H9 (cell line): ENCODE results near the gene ABCD4. TPM values are rescaled to one million over a fixed set of nuclear protein-coding genes. Genes with fewer than 3 reads are reported as not detected.

Source experiments
- DNase-seq: peaks from one replicate; pipeline ENCODE4 v3.0.0-alpha.2; 2017
- H2AFZ ChIP-seq: one replicate; pipeline ENCODE4 v1.6.1; 2013; ENCODE audit warnings: mild to moderate bottlenecking, low read length, control low read depth, moderate library complexity
- H2AK5ac ChIP-seq: 2 replicates; pipeline ENCODE4 v1.6.1; 2013; ENCODE audit warnings: low read length, control low read depth, mixed read lengths; ENCODE audit not compliant: insufficient read length
- H2BK120ac ChIP-seq: one replicate; pipeline ENCODE4 v1.6.1; 2013; ENCODE audit warnings: low read depth, mild to moderate bottlenecking, low read length, control low read depth, inconsistent platforms; ENCODE audit not compliant: poor library complexity, severe bottlenecking
- H2BK12ac ChIP-seq: 2 replicates; pipeline ENCODE4 v1.6.1; 2013; ENCODE audit warnings: low read length, control low read depth, mixed read lengths, low read depth; ENCODE audit not compliant: insufficient read length
- H2BK15ac ChIP-seq: 2 replicates; pipeline ENCODE4 v1.6.1; 2013; ENCODE audit warnings: low read depth, low read length, control low read depth
- H2BK20ac ChIP-seq: one replicate; pipeline ENCODE4 v1.6.1; 2013; ENCODE audit warnings: low read depth, mild to moderate bottlenecking, low read length, control low read depth, inconsistent platforms; ENCODE audit not compliant: poor library complexity, severe bottlenecking
- H2BK5ac ChIP-seq: 2 replicates; pipeline ENCODE4 v1.6.1; 2013; ENCODE audit warnings: low read length, control low read depth, mixed read lengths; ENCODE audit not compliant: insufficient read length
- H3K14ac ChIP-seq: 2 replicates; pipeline ENCODE4 v1.6.1; 2013; ENCODE audit warnings: low read length, control low read depth; ENCODE audit not compliant: insufficient read depth
- H3K18ac ChIP-seq: 2 replicates; pipeline ENCODE4 v1.6.1; 2013; ENCODE audit warnings: low read depth, mild to moderate bottlenecking, mixed read lengths, low read length, control low read depth; ENCODE audit not compliant: insufficient read length
- H3K23ac ChIP-seq: 2 replicates; pipeline ENCODE4 v1.6.1; 2013; ENCODE audit warnings: low read length, control low read depth, mixed read lengths, low read depth; ENCODE audit not compliant: insufficient read length
- H3K23me2 ChIP-seq: 2 replicates; pipeline ENCODE4 v1.6.1; 2013; ENCODE audit warnings: low read depth, mild to moderate bottlenecking, mixed read lengths, low read length, control low read depth; ENCODE audit not compliant: insufficient read length, poor library complexity, severe bottlenecking
- H3K27ac ChIP-seq: 2 replicates; pipeline ENCODE4 v1.5.1; 2013; ENCODE audit warnings: low read length, control low read depth, mixed read lengths, low read depth; ENCODE audit not compliant: insufficient read length
- H3K27me3 ChIP-seq: 2 replicates; pipeline ENCODE4 v1.6.1; 2013; ENCODE audit warnings: low read length, control low read depth, inconsistent platforms; ENCODE audit not compliant: insufficient read depth
- H3K4ac ChIP-seq: 2 replicates; pipeline ENCODE4 v1.6.1; 2013; ENCODE audit warnings: low read depth, mild to moderate bottlenecking, control low read depth, inconsistent platforms, low read length, moderate library complexity
- H3K4me1 ChIP-seq: 2 replicates; pipeline ENCODE4 v1.6.1; 2013; ENCODE audit warnings: low read length, control low read depth, inconsistent platforms; ENCODE audit not compliant: insufficient read depth
- H3K4me2 ChIP-seq: 2 replicates; pipeline ENCODE4 v1.6.1; 2013; ENCODE audit warnings: low read length, control low read depth, mixed read lengths; ENCODE audit not compliant: insufficient read length, insufficient read depth
- H3K56ac ChIP-seq: 2 replicates; pipeline ENCODE4 v1.6.1; 2013; ENCODE audit warnings: low read depth, mild to moderate bottlenecking, mixed read lengths, low read length, control low read depth; ENCODE audit not compliant: insufficient read length
- H3K79me1 ChIP-seq: 2 replicates; pipeline ENCODE4 v1.6.1; 2013; ENCODE audit warnings: low read depth, mild to moderate bottlenecking, moderate library complexity, low read length, control low read depth, inconsistent platforms; ENCODE audit not compliant: insufficient read depth, poor library complexity, severe bottlenecking
- H3K79me2 ChIP-seq: 2 replicates; pipeline ENCODE4 v1.6.1; 2013; ENCODE audit warnings: low read length, control low read depth, inconsistent platforms; ENCODE audit not compliant: insufficient read depth
- H3K9ac ChIP-seq: 2 replicates; pipeline ENCODE4 v1.6.1; 2013; ENCODE audit warnings: low read length, control low read depth, mixed read lengths; ENCODE audit not compliant: insufficient read length; ENCODE audit errors: extremely low read depth
- H3K9me3 ChIP-seq: one replicate; pipeline ENCODE4 v1.6.1; 2013; ENCODE audit warnings: low read depth, low read length, inconsistent platforms; ENCODE audit not compliant: control insufficient read depth
- H3T11ph ChIP-seq: one replicate; pipeline ENCODE4 v1.6.1; 2013; ENCODE audit warnings: mild to moderate bottlenecking, low read length, control low read depth, inconsistent platforms
- H4K20me1 ChIP-seq: one replicate; pipeline ENCODE4 v1.6.1; 2013; ENCODE audit not compliant: control insufficient read depth, insufficient read length, insufficient read depth
- H4K5ac ChIP-seq: 2 replicates; pipeline ENCODE4 v1.6.1; 2013; ENCODE audit warnings: low read depth, mild to moderate bottlenecking, mixed read lengths, low read length, control low read depth; ENCODE audit not compliant: insufficient read length
- H4K8ac ChIP-seq: replicated peaks from 2 replicates; pipeline ENCODE4 v1.6.1; 2013; ENCODE audit warnings: low read length, control low read depth, mixed read lengths, low read depth; ENCODE audit not compliant: insufficient read length
- H4K91ac ChIP-seq: 2 replicates; pipeline ENCODE4 v1.6.1; 2013; ENCODE audit warnings: low read depth, mild to moderate bottlenecking, moderate library complexity, mixed read lengths, low read length, control low read depth; ENCODE audit not compliant: insufficient read length
- H3K27ac Mint-ChIP-seq, 3 experiments: 2 replicates in 2 of 3; 3 replicates in 1 of 3; pipeline ENCODE4 v1.8.0; 2020 to 2021; ENCODE audit warnings: mixed read lengths in 3 of 3, mild to moderate bottlenecking in 1 of 3, moderate library complexity in 1 of 3
- H3K27me3 Mint-ChIP-seq: 2 replicates; pipeline ENCODE4 v1.8.0; 2021; ENCODE audit warnings: low read depth, mild to moderate bottlenecking, moderate library complexity, mixed read lengths
- H3K36me3 Mint-ChIP-seq, 3 experiments: 2 replicates in 2 of 3; 3 replicates in 1 of 3; pipeline ENCODE4 v1.8.0; 2020 to 2021; ENCODE audit warnings: low read depth in 3 of 3, mixed read lengths in 3 of 3; ENCODE audit not compliant: insufficient read depth in 1 of 3
- H3K4me1 Mint-ChIP-seq, 2 experiments: 2 replicates each; pipeline ENCODE4 v1.8.0; 2020; ENCODE audit warnings: mixed read lengths in 2 of 2
- H3K4me3 Mint-ChIP-seq, 2 experiments: 2 replicates in 1 of 2; 3 replicates in 1 of 2; pipeline ENCODE4 v1.8.0; 2020 to 2021; ENCODE audit warnings: mild to moderate bottlenecking in 2 of 2, mixed read lengths in 2 of 2, moderate library complexity in 1 of 2
- H3K9me3 Mint-ChIP-seq, 2 experiments: 2 replicates in 1 of 2; 3 replicates in 1 of 2; pipeline ENCODE4 v1.8.0; 2020; ENCODE audit warnings: mild to moderate bottlenecking in 2 of 2, mixed read lengths in 2 of 2, moderate library complexity in 1 of 2
- CTCF ChIP-seq: fragments of 200-600 bp; sonication (generic); conservative IDR thresholded peaks from 3 replicates; pipeline ENCODE4 v1.8.0; 2021; ENCODE audit warnings: antibody characterized with exemption, mild to moderate bottlenecking
- WGBS: extraction: QIAGEN DNeasy Blood & Tissue Kit; methylation state at CpG from one replicate; pipeline ENCODE4 v1.1.7; 2013; ENCODE audit warnings: missing lambda C conversion rate, low lambda C conversion rate, mixed read lengths; ENCODE audit not compliant: insufficient read length; ENCODE audit errors: extremely low coverage; 5-methylcytosine and 5-hydroxymethylcytosine counted together
- total RNA-seq: library from RNA; stranded (reverse); gene quantifications from 2 replicates; pipeline ENCODE4 v1.2.1, GENCODE V29; 2021

Gene ABCD4
- total RNA-seq, 1 experiment from 2014 or later = 80.9 TPM

DNA sequence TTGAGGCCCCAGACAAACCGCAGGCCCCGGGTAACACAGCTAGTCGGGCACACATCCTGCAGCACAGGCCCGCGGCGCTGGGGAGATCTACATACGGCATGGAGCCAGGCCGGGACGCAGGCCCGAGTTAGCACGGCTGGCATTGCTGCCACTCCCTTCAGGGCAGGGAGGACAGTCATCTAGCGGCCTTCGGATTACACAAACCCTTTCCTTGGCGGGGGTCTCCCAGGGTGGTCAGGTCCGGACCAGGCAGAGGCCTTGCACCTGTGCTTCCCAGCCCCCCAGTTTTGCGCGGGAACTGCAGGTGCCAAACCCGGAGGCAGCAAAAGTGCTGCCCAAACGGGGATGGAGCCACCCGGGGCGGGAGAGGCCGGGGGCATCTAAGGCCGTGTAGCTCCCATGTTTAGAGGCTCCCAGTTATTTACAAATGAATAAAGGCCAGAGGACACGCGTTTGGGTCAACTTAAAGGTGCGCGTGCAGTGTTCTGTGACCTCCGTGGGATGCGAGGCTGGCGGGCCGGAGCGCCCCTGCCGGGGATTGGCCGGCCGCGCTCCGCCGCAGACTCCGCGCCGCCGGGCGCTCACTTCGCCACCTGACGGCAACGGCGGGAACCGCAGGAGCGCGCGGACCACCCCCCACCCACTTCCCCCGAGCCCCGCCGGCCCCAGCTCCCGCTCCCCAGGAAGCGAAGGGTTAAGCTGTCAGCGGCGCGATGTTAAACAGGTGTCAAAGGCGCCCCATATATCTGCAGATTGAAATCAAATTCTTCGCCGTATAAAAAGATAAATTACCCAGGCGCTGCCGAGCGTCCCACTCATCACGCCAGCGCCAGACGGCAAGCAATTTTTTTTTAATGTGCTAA lies 45.4 kb downstream of the ABCD4 start:
- no peak overlapping the region for H2AFZ ChIP-seq
- peaks cover 12% of the 10 kb centered on the region; the same call in 1 of the 2 replicates for H3K27me3 ChIP-seq
- no peak overlapping the region for H2BK12ac ChIP-seq
- peak; percentile 96 for TF ChIP-seq CTCF
- Mint-ChIP-seq H3K4me1 (0 out of 4 replicates have a peak, but pooled peaks cover 0 to 3% of the 10 kb centered on the region in 2 experiments), H3K27ac (no peak overlapping the region), H3K9me3 (no peaks in the 10 kb centered on the region; a peak in 1 of 5 replicates), H3K4me3 (peak overlapping the region; percentile 71 to 89), H3K27me3 (peaks cover 64% of the 10 kb centered on the region), H3K36me3 (no peaks in the 10 kb centered on the region)
- no peak overlapping the region for H3K23ac ChIP-seq
- no peaks in the 10 kb centered on the region for H4K20me1 ChIP-seq
- H3K79me2 ChIP-seq = no peaks in the 10 kb centered on the region
- no peak overlapping the region for H3K18ac ChIP-seq
- no peak overlapping the region for H4K8ac ChIP-seq
- no peaks in the 10 kb centered on the region for H3K79me1 ChIP-seq
- no peak overlapping the region for H2BK20ac ChIP-seq
- H3K23me2 ChIP-seq = peaks cover 9% of the 10 kb centered on the region
- peak overlapping the region; percentile 68 for H3K4me2 ChIP-seq
- no peak overlapping the region for H4K5ac ChIP-seq
- H4K91ac ChIP-seq = no peak overlapping the region
- peak; percentile 72 for DNase-seq
- H2BK5ac ChIP-seq = no peak overlapping the region
- H3K14ac ChIP-seq = no peak overlapping the region
- H3T11ph ChIP-seq = no peak overlapping the region
- H2AK5ac ChIP-seq = no peak overlapping the region
- no peak overlapping the region for H3K4ac ChIP-seq
- no CpG with 5 or more reads among the region's 68 CpGs for WGBS
- no peak overlapping the region for H3K9ac ChIP-seq
- H3K27ac ChIP-seq = no peak overlapping the region
- H2BK15ac ChIP-seq = no peak overlapping the region
- H3K4me1 ChIP-seq = no peaks in the 10 kb centered on the region
- H3K9me3 ChIP-seq = no peaks in the 10 kb centered on the region
- H3K56ac ChIP-seq = no peak overlapping the region
- H2BK120ac ChIP-seq = no peak overlapping the region
